ENCODE results near the gene ZSWIM5.
"Not testable (repeated sequence)": the region's sequence is repeated elsewhere in the genome, so short reads cannot be mapped to it uniquely, and the experiment has no call there.

The ZSWIM5 gene

GRCh38 chr1:45205011-45205909, 1.1 kb downstream of the ZSWIM5 start:
- 1 to 2% methylated on average over 42 to 43 of the region's 43 CpGs for WGBS, 2 experiments
- H3K4me3 ChIP-seq (ENCODE audit: insufficient read depth, low read depth, low read length), result peak overlapping the region; percentile 76
- peak overlapping the region; percentile 57 for H3K27ac ChIP-seq (ENCODE audit: insufficient read depth, low read depth, low read length, poor library complexity, severe bottlenecking)
- H3K4me1 ChIP-seq (ENCODE audit: control insufficient read depth, insufficient read depth, low read length), result peaks cover 12% of the 10 kb centered on the region
- H3K27me3 ChIP-seq (ENCODE audit: control insufficient read depth, insufficient read depth, low read length, poor library complexity, severe bottlenecking), result peaks cover 51% of the 10 kb centered on the region
- no peaks in the 10 kb centered on the region for H3K9me3 ChIP-seq (ENCODE audit: control insufficient read depth, low read length)
- H3K36me3 ChIP-seq (ENCODE audit: control insufficient read depth, insufficient read depth, low read length), result no peaks in the 10 kb centered on the region

GRCh38 chr1:45200906-45201500, 5.4 kb downstream of the ZSWIM5 start:
- Histone ChIP-seq H3K4me3 (ENCODE audit: insufficient read depth, low read depth, low read length) (no peak overlapping the region), H3K9me3 (ENCODE audit: control insufficient read depth, low read length) (no peaks in the 10 kb centered on the region), H3K36me3 (ENCODE audit: control insufficient read depth, insufficient read depth, low read length) (no peaks in the 10 kb centered on the region), H3K4me1 (ENCODE audit: control insufficient read depth, insufficient read depth, low read length) (peaks cover 4% of the 10 kb centered on the region), H3K27ac (ENCODE audit: insufficient read depth, low read depth, low read length, poor library complexity, severe bottlenecking) (no peak overlapping the region), H3K27me3 (ENCODE audit: control insufficient read depth, insufficient read depth, low read length, poor library complexity, severe bottlenecking) (peaks cover 23% of the 10 kb centered on the region)
- WGBS, 2 experiments, result 85 to 86% methylated on average over 2 of the region's 3 CpGs

- H3K4me1 ChIP-seq (ENCODE audit: control insufficient read depth, insufficient read depth, low read length), result peaks cover 3% of the 10 kb centered on the region
Observed at GRCh38 chr1:45200435-45200834, 6.0 kb downstream of the ZSWIM5 start.

GRCh38 chr1:45198185-45198584, 8.2 kb downstream of the ZSWIM5 start:
- Histone ChIP-seq H3K27me3 (ENCODE audit: control insufficient read depth, insufficient read depth, low read length, poor library complexity, severe bottlenecking) (peaks cover 4% of the 10 kb centered on the region), H3K9me3 (ENCODE audit: control insufficient read depth, low read length) (no peaks in the 10 kb centered on the region), H3K4me1 (ENCODE audit: control insufficient read depth, insufficient read depth, low read length) (no peaks in the 10 kb centered on the region), H3K27ac (ENCODE audit: insufficient read depth, low read depth, low read length, poor library complexity, severe bottlenecking) (no peak overlapping the region), H3K36me3 (ENCODE audit: control insufficient read depth, insufficient read depth, low read length) (no peaks in the 10 kb centered on the region), H3K4me3 (ENCODE audit: insufficient read depth, low read depth, low read length) (no peak overlapping the region)
- 91 to 94% methylated on average over 2 of the region's 2 CpGs for WGBS, 2 experiments

More at GRCh38 chr1:45200435-45200834, 6.0 kb downstream of the ZSWIM5 start:
- peaks cover 22% of the 10 kb centered on the region for H3K27me3 ChIP-seq (ENCODE audit: control insufficient read depth, insufficient read depth, low read length, poor library complexity, severe bottlenecking)
- H3K9me3 ChIP-seq (ENCODE audit: control insufficient read depth, low read length), result no peaks in the 10 kb centered on the region
- no peak overlapping the region for H3K27ac ChIP-seq (ENCODE audit: insufficient read depth, low read depth, low read length, poor library complexity, severe bottlenecking)
- H3K36me3 ChIP-seq (ENCODE audit: control insufficient read depth, insufficient read depth, low read length), result no peaks in the 10 kb centered on the region
- H3K4me3 ChIP-seq (ENCODE audit: insufficient read depth, low read depth, low read length), result no peak overlapping the region

- no peaks in the 10 kb centered on the region for H3K36me3 ChIP-seq (ENCODE audit: control insufficient read depth, insufficient read depth, low read length)
- H3K27ac ChIP-seq (ENCODE audit: insufficient read depth, low read depth, low read length, poor library complexity, severe bottlenecking), result no peak overlapping the region
- H3K27me3 ChIP-seq (ENCODE audit: control insufficient read depth, insufficient read depth, low read length, poor library complexity, severe bottlenecking), result no peaks in the 10 kb centered on the region
- H3K4me3 ChIP-seq (ENCODE audit: insufficient read depth, low read depth, low read length), result no peak overlapping the region
- H3K9me3 ChIP-seq (ENCODE audit: control insufficient read depth, low read length), result no peaks in the 10 kb centered on the region
- no peaks in the 10 kb centered on the region for H3K4me1 ChIP-seq (ENCODE audit: control insufficient read depth, insufficient read depth, low read length)
Observed at GRCh38 chr1:45196863-45197262, 9.5 kb downstream of the ZSWIM5 start.

GRCh38 chr1:45191418-45191783, 15.0 kb downstream of the ZSWIM5 start:
- Histone ChIP-seq H3K27me3 (ENCODE audit: control insufficient read depth, insufficient read depth, low read length, poor library complexity, severe bottlenecking) (no peaks in the 10 kb centered on the region), H3K36me3 (ENCODE audit: control insufficient read depth, insufficient read depth, low read length) (no peaks in the 10 kb centered on the region), H3K4me3 (ENCODE audit: insufficient read depth, low read depth, low read length) (no peak overlapping the region), H3K4me1 (ENCODE audit: control insufficient read depth, insufficient read depth, low read length) (no peaks in the 10 kb centered on the region), H3K27ac (ENCODE audit: insufficient read depth, low read depth, low read length, poor library complexity, severe bottlenecking) (no peak overlapping the region), H3K9me3 (ENCODE audit: control insufficient read depth, low read length) (no peaks in the 10 kb centered on the region)
- WGBS, 2 experiments, result 92 to 93% methylated on average over 3 to 4 of the region's 4 CpGs

GRCh38 chr1:45187725-45188124, 18.7 kb downstream of the ZSWIM5 start:
- H3K4me1 ChIP-seq (ENCODE audit: control insufficient read depth, insufficient read depth, low read length), result no peaks in the 10 kb centered on the region
- WGBS, 2 experiments, result 91 to 100% methylated on average over 1 to 2 of the region's 2 CpGs
- no peaks in the 10 kb centered on the region for H3K27me3 ChIP-seq (ENCODE audit: control insufficient read depth, insufficient read depth, low read length, poor library complexity, severe bottlenecking)
- H3K27ac ChIP-seq (ENCODE audit: insufficient read depth, low read depth, low read length, poor library complexity, severe bottlenecking), result no peak overlapping the region
- H3K36me3 ChIP-seq (ENCODE audit: control insufficient read depth, insufficient read depth, low read length), result no peaks in the 10 kb centered on the region
- no peaks in the 10 kb centered on the region for H3K9me3 ChIP-seq (ENCODE audit: control insufficient read depth, low read length)
- H3K4me3 ChIP-seq (ENCODE audit: insufficient read depth, low read depth, low read length), result no peak overlapping the region

GRCh38 chr1:45179918-45180519, 26.4 kb downstream of the ZSWIM5 start:
- H3K27ac ChIP-seq (ENCODE audit: insufficient read depth, low read depth, low read length, poor library complexity, severe bottlenecking); H3K27me3 ChIP-seq (ENCODE audit: control insufficient read depth, insufficient read depth, low read length, poor library complexity, severe bottlenecking); H3K4me1 ChIP-seq (ENCODE audit: control insufficient read depth, insufficient read depth, low read length); H3K9me3 ChIP-seq (ENCODE audit: control insufficient read depth, low read length); H3K4me3 ChIP-seq (ENCODE audit: insufficient read depth, low read depth, low read length); H3K36me3 ChIP-seq (ENCODE audit: control insufficient read depth, insufficient read depth, low read length): not testable (repeated sequence)
- 96% methylated on average over 18 of the region's 21 CpGs for WGBS, 2 experiments

- Histone ChIP-seq H3K4me3 (ENCODE audit: insufficient read depth, low read depth, low read length) (no peak overlapping the region), H3K36me3 (ENCODE audit: control insufficient read depth, insufficient read depth, low read length) (no peaks in the 10 kb centered on the region), H3K4me1 (ENCODE audit: control insufficient read depth, insufficient read depth, low read length) (no peaks in the 10 kb centered on the region), H3K9me3 (ENCODE audit: control insufficient read depth, low read length) (no peaks in the 10 kb centered on the region), H3K27ac (ENCODE audit: insufficient read depth, low read depth, low read length, poor library complexity, severe bottlenecking) (no peak overlapping the region), H3K27me3 (ENCODE audit: control insufficient read depth, insufficient read depth, low read length, poor library complexity, severe bottlenecking) (no peaks in the 10 kb centered on the region)
- WGBS, 2 experiments, result 96 to 100% methylated on average over 1 of the region's 1 CpG
Observed at GRCh38 chr1:45177452-45177851, 29.0 kb downstream of the ZSWIM5 start.

- H3K27ac ChIP-seq (ENCODE audit: insufficient read depth, low read depth, low read length, poor library complexity, severe bottlenecking), result no peak overlapping the region
- no peaks in the 10 kb centered on the region for H3K36me3 ChIP-seq (ENCODE audit: control insufficient read depth, insufficient read depth, low read length)
- H3K27me3 ChIP-seq (ENCODE audit: control insufficient read depth, insufficient read depth, low read length, poor library complexity, severe bottlenecking), result no peaks in the 10 kb centered on the region
- no peaks in the 10 kb centered on the region for H3K9me3 ChIP-seq (ENCODE audit: control insufficient read depth, low read length)
- 74 to 83% methylated on average over 3 of the region's 3 CpGs for WGBS, 2 experiments
- no peaks in the 10 kb centered on the region for H3K4me1 ChIP-seq (ENCODE audit: control insufficient read depth, insufficient read depth, low read length)
- no peak overlapping the region for H3K4me3 ChIP-seq (ENCODE audit: insufficient read depth, low read depth, low read length)
Observed at GRCh38 chr1:45172764-45173163, 33.6 kb downstream of the ZSWIM5 start.

Data from ectodermal cell (in vitro differentiated cells).